Right renal pelvis (tissue), 4 donors: ENCODE data around the gene EPS15. TPM values are rescaled to one million over a fixed set of nuclear protein-coding genes. Genes with fewer than 3 reads are reported as not detected.
"Not testable (repeated sequence)": the region's sequence is repeated elsewhere in the genome, so short reads cannot be mapped to it uniquely, and the experiment has no call there.

ENCODE experiments used
- DNase-seq, 4 donors: peaks; one replicate each; pipeline ENCODE4 v3.0.0-alpha.2; 2013; ENCODE audit warnings: low read depth in 4 of 4, low spot score in 3 of 4, missing footprints in 1 of 4
- polyA plus RNA-seq, 4 donors: library from polyadenylated mRNA; unstranded; fragments of 120-200 nt; gene quantifications; one replicate each; pipeline ENCODE4 v1.2.1, GENCODE V29; 2013; ENCODE audit not compliant: insufficient read length in 4 of 4

Gene EPS15
- polyA plus RNA-seq, 4 donors: 37.5 to 50.8 (median 45.6) TPM

DNA sequence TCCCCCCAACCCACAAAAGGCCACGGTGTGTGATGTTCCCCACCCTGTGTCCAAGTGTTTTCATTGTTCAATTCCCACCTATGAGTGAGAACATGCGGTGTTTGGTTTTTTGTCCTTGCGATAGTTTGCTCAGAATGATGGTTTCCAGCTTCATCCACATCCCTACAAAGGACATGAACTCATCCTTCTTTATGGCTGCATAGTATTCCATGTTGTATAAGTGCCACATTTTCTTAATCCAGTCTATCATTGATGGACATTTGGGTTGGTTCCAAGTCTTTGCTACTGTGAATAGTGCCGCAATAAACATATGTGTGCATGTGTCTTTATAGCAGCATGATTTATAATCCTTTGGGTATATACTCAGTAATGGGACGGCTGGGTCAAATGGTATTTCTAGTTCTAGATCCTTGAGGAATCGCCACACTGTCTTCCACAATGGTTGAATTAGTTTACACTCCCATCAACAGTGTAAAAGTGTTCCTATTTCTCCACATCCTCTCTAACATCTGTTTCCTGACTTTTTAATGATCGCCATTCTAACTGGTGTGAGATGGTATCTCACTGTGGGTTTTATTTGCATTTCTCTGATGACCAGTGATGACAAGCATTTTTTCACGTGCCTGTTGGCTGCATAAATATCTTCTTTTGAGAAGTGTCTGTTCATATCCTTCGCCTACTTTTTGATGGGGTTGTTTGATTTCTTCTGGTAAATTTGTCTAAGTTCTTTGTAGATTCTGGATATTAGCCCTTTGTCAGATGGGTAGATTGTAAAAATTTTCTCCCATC is 44.0 kb downstream of the EPS15 start:
- DNase-seq: not testable (repeated sequence)

DNA sequence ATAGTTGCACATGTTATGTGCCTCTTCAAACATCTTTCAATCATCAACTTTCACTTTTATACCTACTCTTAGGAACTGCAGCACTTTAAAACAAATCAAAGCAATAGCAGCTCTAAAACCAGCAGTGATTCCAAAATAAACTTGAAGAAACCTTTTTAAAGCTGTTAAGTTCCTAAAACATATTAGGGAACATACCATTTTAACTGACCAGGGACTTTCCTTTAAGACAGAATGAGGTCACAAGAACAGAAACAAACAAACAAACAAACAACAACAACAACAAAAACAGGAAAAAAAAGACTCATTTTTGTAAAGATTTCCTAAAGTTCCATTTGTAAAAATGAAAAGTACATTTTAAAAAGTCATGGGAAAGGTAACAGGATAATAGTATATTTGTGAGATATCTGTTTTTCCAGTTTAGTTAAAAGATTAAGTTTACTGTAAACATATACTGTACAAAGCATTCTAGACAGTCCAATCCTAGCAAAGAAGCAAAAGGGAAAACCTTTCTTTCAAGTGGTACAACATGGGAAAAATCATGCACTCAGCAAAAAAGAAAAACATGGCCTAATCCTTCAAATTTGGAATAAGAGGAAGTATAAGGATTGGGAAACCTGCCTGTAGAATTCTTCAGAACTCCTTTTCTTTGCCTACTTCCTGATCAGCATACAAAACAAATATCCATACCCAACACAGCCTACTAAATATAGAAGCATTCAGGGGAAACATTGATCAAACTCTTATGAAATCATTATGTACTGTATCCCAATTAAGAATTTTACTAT is 45.5 kb downstream of the EPS15 start:
- DNase-seq: no peak

DNA sequence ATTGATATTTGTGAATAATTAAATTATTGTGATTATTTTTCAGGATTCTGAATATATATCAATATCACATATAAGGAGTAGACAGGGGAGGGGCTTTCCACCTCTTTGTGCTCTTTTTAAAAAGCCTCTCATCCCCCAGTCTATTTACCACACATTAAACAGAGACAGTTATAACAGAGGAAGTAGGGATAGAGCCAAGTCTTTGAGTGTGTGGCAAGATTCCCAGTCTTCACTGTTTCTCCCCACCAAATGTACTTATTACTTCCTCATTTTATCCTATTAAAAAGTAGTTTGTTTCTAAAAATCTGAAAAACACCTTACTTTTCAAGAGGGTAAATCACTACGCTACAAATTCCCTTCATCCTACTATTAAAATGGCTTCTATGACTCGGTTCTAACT is 46.7 kb downstream of the EPS15 start:
- DNase-seq: no peak

DNA sequence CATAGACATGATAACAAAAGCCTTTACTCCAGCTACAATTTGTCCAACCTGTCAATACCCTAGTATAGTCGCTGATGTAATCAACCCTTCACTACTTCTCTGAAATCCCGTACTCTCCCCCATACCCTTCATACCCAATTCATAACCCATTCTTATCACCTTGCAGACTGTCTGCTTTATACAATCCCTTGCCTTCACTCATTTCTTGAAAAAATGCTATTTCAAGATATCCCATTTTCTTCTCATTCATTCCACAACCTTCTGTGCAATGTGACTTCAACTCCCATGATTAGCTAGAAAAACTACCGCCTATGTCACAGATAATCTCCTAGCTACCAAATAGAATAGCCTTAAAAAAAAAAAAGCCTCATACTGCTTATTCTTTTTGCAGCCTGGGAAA is 49.5 kb downstream of the EPS15 start:
- no peak for DNase-seq

DNA sequence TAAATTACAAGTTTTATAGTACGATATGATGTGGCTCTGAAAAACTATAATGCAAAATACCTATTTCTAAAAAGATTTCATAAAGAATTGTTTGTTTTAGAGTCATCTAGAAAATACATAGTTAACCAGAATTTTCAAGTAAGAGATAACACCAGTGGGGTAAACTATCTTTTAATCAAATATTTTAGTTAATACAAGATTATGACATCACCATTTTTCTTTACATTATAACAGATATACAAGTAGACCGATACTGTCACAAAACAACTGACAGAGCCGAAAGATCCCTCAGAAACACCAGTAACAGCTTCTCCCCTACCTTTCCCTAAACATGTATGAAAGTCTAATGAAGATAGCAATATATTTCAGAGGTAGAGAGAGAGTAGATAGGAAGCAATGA is 54.2 kb downstream of the EPS15 start:
- DNase-seq: no peak

DNA sequence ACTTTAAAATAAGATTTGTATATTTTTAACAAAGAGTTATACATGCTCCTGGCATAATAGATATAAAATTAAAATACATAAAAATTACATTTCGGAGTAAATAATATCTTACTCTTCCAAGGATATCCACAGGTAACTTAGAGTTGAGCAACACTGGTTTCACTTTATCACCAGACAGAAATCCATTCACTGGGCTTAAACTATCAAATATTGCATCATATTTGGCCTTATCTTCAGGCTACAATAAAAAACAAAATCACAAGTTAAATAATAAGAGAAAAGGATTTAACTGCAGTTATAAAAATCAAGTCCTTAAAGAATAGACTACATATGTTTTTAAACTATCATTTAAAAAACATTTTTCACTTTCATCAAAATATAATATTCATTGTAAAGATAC is 55.5 kb downstream of the EPS15 start:
- no peak for DNase-seq

DNA sequence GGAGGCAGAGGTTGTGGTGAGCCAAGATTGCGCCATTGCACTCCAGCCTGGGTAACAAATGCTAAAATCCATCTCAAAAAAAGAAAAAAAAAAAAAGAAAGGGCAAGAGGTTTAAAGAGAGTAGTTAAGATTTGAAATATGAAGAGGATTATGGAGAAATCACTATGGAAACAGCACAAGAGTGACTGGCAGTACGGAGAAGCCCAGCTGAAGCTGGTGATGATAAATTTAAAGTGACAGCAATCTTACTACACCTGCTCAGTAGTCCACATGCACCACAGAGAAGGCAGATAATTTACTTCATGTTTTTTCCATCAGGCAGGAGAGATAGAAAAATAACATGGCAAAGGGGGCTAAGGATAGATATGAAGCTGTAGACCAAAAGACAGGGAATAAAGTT is 56.8 kb downstream of the EPS15 start:
- not testable (repeated sequence) for DNase-seq

DNA sequence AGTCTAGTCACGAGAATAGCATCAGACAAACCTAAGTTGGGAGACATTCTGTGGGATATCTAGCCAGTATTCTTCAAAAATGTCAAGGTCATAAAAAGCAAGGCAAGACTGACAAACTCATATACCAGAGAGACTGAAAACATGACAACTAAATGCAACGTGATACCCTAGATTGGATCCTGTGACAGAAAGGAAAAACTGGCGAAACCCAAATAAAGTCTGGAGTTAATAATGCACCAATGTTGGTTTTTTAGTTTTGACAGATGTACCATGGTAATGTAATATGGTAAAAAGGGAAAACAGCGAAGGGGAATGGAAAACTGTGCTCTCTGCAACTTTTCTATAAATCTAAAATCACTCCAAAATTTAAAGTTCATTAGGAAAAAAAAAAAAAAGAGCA is 64.5 kb downstream of the EPS15 start:
- DNase-seq: no peak

DNA sequence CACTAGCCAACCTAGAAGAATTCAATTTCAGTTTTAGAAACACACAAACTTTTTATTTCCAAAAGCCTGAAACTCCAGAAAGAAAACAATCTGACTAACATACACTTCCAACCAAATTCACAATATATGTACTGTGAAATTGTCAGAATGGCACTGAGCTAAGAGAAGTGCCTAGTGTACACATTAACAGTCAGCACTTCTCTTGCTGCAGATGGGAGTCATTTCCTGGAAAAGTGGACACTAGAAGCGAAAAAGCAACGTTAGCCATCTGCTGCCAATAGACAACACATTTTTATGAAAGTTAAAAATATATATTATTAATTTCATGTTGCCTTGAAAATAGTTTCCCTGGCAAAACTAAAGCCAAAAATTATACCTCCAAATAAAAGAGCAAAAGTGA is 66.1 kb downstream of the EPS15 start:
- no peak for DNase-seq

DNA sequence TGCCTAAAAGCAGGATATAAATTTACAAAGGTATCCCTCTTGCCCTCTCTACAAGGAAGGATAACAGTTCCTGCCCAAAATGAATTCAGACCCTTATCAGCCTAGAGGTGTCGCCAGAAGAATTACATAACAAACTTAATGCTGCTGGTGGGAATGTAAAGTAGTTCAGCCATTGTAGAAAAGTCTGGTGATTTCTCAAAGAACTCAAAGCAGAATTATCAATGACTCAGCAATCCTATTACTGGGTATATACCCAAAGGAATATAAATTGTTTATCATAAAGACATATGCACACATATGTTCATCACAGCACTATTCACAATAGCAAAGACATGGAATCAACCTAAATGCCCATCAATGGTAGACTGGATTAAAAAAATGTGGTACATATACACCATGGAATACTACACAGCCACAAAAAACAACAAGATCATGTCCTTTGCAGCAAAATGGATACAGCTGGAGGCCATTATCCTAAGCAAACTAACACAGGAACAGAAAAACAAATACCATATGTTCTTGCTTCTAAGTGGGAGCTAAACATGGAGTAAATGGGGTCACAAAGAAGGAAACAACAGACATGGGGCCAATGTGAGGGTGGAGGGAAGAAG is 70.1 kb downstream of the EPS15 start:
- DNase-seq: not testable (repeated sequence)

DNA sequence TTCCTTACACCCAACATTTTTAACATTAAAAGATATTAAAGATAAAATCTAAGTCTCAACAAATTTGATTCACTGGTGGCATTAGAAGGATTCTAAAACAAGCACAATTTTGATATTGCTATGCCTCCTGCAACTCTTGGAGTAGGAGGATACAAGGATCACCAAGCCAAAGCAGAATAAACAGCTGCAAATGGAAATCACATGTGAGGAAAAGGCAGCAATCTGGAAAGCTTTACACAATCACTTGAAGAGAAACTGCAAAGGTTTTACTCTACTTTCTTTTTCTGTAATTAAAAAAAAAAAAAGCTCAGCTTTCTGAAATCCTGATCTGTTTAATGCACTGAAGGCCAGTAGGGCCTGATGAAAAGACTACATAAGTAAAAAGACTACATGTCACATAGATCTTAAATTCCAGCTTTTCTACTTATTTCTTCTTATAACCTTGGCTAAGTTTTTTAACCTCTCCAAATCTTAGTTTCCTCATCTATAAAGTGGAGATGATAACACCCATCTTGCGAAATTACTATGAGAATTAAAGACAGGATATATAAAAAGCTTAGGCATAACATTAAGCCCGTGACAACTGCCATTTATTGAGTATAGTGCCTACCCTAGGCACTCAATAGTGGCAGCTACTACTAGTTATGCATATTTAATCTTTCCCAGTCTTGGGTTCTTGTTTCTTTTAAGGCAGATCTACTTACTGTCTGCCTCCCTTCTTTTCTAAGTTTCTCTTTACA is 73.5 kb downstream of the EPS15 start:
- DNase-seq: no peak

DNA sequence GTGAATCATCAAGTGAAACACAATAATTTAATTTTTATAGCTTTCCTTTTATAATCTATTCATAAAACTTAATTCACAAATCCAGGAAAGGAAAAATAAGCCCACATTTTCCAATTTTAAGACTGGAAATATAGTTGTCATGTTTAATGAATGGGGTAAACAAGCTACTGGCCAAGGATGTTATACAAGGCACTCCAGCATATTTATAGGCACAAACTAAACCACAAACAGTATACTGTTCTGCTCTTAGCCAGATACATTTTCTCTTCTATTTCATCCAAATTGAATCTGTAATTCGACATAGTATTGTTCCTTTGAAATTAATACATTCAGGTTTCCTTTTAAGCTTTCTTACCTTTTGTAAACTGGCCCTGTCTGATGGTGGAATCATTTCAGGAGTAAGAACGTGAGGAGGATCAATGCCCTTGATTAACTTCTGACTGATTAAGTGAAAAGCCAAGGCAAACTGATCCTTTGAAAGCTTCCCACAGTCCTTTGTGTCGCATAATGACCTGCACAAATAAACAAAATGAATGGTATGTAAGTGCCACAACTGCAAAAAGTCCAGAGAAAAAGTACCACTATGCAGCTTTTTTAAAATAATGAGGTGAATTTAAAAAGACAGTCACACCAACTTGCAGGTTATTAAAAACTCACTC is 74.4 kb downstream of the EPS15 start:
- no peak for DNase-seq

DNA sequence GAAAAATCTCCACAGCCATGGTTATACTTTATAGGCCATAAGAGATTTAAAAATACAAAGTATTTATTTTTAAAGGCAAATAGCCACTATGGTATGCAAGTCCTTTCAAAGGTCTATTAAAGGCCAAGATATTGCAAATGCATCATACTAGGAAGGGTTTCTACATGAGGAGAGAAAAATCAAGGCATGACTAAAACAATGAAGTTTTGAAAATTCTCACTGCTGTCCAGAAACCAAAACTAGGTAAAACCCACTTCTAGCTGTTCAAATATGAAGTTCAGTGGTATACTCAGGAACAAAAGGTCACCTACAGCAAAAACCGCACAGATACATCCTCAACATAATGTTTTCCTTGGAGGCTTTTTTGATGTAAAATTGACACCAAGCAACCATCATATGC is 75.0 kb downstream of the EPS15 start:
- DNase-seq: no peak

DNA sequence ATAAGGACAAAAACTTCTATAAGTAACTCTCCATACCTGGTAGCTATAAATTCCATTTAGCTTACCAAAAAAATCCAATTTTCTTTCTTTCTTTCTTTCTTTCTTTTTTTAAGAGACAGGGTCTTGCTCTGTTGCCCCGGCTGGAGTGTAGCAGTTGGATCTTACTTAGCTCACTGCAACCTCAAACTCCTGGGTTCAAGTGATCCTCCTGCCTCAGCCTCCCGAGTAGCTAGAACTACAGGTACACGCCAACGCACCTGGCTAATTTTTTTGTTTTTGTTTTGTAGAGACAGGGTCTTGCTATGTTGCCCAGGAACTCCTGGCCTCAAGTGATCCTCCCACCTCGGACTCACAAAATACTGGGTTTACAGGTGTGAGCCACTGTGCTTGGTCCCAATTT is 75.5 kb downstream of the EPS15 start:
- no peak for DNase-seq

DNA sequence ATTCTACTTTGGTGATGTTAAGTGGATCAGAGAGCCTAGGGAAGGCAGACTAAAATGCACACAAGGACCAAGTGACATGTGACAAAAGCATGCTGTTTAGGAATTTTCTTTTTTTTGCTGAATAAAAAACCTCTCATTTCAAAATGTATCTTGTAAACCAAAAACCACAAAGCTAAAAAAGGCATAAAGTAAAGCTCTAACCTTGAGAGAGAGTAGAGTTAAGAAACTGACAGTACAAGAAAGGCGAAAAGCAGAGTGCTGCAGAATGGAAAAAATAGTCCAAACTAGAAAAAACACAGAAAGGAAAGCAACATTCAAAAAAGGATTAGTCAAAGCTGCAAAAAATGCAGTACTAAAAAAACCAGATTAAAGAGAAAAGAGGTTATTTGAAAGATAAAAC is 76.5 kb downstream of the EPS15 start:
- no peak for DNase-seq

DNA sequence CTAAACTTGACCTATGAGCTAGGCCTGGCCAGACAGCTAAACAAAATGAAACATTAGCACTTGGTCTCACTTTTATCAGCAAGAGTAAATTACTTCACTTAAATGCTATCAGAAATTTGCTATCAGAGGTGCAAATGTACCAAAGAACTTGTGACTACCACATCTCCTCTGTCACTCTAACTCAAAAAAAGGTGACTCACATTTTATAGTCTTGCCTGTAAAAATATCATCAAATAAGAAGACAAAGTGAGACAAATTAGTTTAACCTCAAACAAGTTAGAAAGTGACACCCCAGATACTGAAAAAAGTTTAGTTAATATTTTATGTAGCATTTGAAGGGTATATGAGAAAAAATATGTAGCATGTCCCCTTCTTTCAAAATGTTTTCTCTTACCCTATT is 76.9 kb downstream of the EPS15 start:
- no peak for DNase-seq

DNA sequence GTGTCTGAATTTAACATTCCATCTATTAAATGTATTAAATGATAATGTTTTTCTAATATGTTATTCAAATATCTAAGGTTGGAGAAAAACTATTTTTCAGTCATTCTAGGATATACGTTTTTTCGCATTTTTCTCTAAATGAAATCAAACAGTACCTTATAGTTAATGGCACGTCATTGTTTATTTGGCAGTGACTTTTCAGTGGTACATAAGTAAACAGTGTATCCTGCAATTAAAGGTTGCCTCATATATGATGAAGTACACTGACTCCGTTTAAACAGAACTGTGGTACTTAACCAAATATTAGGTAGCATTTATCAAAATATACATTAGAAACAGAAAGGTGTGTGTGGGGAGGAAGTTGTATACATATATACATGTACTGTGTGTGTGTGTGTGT is 79.2 kb downstream of the EPS15 start:
- no peak for DNase-seq

DNA sequence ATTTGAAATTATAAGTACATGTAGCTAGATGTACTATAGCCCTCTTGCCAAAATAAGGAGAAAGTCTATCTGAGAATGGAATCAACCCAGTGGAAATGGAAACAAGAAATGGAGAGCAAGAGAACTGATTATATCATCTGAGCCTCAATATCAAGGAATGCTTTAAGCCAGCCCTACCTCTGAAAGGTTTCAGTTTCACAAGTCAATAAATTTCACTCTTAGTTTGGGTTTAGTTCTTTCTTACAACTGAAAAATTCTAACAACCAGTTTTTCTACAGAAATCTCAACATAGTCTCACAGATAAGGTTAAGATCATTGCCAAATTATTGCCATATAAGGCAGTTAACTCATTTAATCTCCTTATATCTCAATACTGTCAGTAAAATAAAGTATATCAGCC is 80.0 kb downstream of the EPS15 start:
- DNase-seq: no peak

DNA sequence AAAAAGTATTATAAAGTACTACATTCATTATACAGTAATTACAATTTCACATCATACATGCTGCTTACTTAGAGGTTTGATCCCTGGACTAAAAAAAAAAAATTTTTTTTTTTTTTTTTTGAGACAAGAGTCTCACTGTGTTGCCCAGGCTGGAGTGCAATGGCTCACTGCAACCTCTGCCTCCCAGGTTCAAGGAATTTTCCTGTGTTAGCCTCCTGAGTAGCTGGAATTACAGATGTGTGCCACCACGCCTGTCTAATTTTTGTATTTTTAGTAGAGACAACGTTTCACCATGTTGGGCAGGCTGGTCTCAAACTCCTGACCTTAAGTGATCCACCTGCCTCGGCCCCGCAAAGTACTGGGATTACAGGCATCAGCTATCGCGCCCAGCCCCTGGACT is 81.7 kb downstream of the EPS15 start:
- not testable (repeated sequence) for DNase-seq

DNA sequence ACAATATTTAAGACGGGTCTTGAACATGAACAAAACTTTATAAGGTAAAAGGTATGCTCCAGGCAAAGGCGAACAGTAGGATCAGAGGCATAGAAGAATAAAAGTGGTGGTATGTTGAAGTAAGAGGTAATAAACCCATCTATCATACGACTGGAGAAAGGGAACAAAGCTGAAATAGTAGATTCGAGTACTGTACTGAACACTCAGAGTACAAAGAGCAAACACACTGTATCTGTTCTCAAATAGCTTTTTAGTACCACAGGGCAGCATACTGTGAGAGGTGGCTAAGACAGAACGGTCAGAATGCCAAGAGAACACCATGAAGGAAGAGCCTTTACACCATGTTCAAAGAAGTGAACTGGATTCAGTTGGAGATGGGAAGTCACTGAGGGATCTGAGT is 83.2 kb downstream of the EPS15 start:
- DNase-seq: no peak
